Upper lobe of left lung (tissue), 6 donors: ENCODE measurements around the gene PGGHG. TPM values are rescaled to one million over a fixed set of nuclear protein-coding genes. Genes with fewer than 3 reads are reported as not detected.
"Not testable (repeated sequence)": the region's sequence is repeated elsewhere in the genome, so short reads cannot be mapped to it uniquely, and the experiment has no call there.

ENCODE experiments used
- ATAC-seq, 2 donors: fragments of 200-7000 bp; cut with Tn5 transposase; one replicate each; pipeline ENCODE4 v1.9.1; 2022; ENCODE audit warnings: mild to moderate bottlenecking in 2 of 2, moderate library complexity in 2 of 2; ENCODE audit not compliant: low FRiP score in 2 of 2
- DNase-seq, 2 donors: peaks; one replicate each; pipeline ENCODE4 v3.0.0-alpha.2; 2019 to 2020
- H3K27ac ChIP-seq, 4 donors: fragments of 200-600 bp; sonication (generic); one replicate each; pipeline ENCODE4 v1.5.1; 2016 to 2019
- H3K27me3 ChIP-seq, 4 donors: fragments of 200-600 bp; sonication (generic); one replicate each; pipeline ENCODE4 v1.5.1; 2017 to 2019
- H3K36me3 ChIP-seq, 4 donors: fragments of 200-600 bp; sonication (generic); one replicate each; pipeline ENCODE4 v1.5.1; 2016 to 2019
- H3K4me1 ChIP-seq, 4 donors: fragments of 200-600 bp; sonication (generic); one replicate each; pipeline ENCODE4 v1.5.1; 2018 to 2019
- H3K4me3 ChIP-seq, 4 donors: fragments of 200-600 bp; sonication (generic); one replicate each; pipeline ENCODE4 v1.5.1; 2017 to 2019; ENCODE audit warnings: mild to moderate bottlenecking in 2 of 4, moderate library complexity in 1 of 4
- H3K9me3 ChIP-seq, 4 donors: fragments of 200-600 bp; sonication (generic); one replicate each; pipeline ENCODE4 v1.5.1; 2018 to 2019
- EP300 ChIP-seq, 4 donors: sonication (generic); formaldehyde crosslinking; IDR thresholded peaks; one replicate each; pipeline ENCODE4 v1.5.1; 2017; ENCODE audit warnings: antibody characterized with exemption in 4 of 4, control low read depth in 2 of 4
- POLR2A ChIP-seq, 4 donors: fragments of 450-650 bp; IDR thresholded peaks; one replicate each; pipeline ENCODE4 v1.5.1; 2016 to 2017; ENCODE audit warnings: antibody characterized with exemption in 4 of 4, mild to moderate bottlenecking in 2 of 4
- POLR2AphosphoS5 ChIP-seq, 2 donors: sonication (generic); formaldehyde crosslinking; IDR thresholded peaks; one replicate each; pipeline ENCODE4 v1.5.1; 2017; ENCODE audit warnings: antibody characterized with exemption in 2 of 2
- whole genome bisulfite sequencing, 2 donors: methylation state at CpG; one replicate each; pipeline ENCODE4 v1.1.5; 2017 to 2018; 5-methylcytosine and 5-hydroxymethylcytosine counted together
- total RNA-seq, 6 donors: library from RNA; depleted of rRNA in 4 of 6; stranded (reverse); fragments of >200 nt in 4 of 6; gene quantifications; one replicate each; pipeline versions ENCODE4 v1.1.0 to v1.2.1, GENCODE V29; 2016 to 2021
- TF ChIP-seq, protein P1 (sequence below), 6 experiments: fragments of 450-650 bp in 4 of 6; fragments of 200-600 bp in 2 of 6; sonication (generic) in 2 of 6; IDR thresholded peaks; one replicate each; pipeline ENCODE4 v1.5.1; 2016 to 2019; ENCODE audit warnings: antibody characterized with exemption in 6 of 6
- donor health status: DM: no; HTN: no; CAD: no; lungs with moderate emphysema.
- donor health status: DM: no; HTN: yes; CAD: no; lungs with severe emphysema.

Gene PGGHG
- total RNA-seq, 6 donors from 2014 or later, result 34.1 to 535 (median 65.2) TPM

- H3K9me3 ChIP-seq, result no peaks in the 10 kb centered on the region
- no peak for ATAC-seq
- peaks cover 0 to 9% (median 0%) of the 10 kb centered on the region in 4 donors for H3K27me3 ChIP-seq
- no peak for DNase-seq
- peaks cover 42 to 61% (median 46%) of the 10 kb centered on the region in 4 donors for H3K4me1 ChIP-seq
- TF ChIP-seq EP300 (IDR thresholded peaks at IDR 0.05), result no peak
- no peak for TF ChIP-seq POLR2A (IDR thresholded peaks at IDR 0.05)
- TF ChIP-seq POLR2AphosphoS5 (IDR thresholded peaks at IDR 0.05), result no peak
- TF ChIP-seq, protein P1, sequence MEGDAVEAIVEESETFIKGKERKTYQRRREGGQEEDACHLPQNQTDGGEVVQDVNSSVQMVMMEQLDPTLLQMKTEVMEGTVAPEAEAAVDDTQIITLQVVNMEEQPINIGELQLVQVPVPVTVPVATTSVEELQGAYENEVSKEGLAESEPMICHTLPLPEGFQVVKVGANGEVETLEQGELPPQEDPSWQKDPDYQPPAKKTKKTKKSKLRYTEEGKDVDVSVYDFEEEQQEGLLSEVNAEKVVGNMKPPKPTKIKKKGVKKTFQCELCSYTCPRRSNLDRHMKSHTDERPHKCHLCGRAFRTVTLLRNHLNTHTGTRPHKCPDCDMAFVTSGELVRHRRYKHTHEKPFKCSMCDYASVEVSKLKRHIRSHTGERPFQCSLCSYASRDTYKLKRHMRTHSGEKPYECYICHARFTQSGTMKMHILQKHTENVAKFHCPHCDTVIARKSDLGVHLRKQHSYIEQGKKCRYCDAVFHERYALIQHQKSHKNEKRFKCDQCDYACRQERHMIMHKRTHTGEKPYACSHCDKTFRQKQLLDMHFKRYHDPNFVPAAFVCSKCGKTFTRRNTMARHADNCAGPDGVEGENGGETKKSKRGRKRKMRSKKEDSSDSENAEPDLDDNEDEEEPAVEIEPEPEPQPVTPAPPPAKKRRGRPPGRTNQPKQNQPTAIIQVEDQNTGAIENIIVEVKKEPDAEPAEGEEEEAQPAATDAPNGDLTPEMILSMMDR (IDR thresholded peaks at IDR 0.05), result no peak
- peaks cover 0 to 4% (median 0%) of the 10 kb centered on the region in 4 donors for H3K36me3 ChIP-seq
- H3K27ac ChIP-seq, result peak overlapping the region; percentile 61 to 97 (median 94)
- H3K4me3 ChIP-seq, result peak overlapping the region; percentile 42 to 67 (median 47)
- WGBS, 2 donors, result 62 to 85% methylated on average over 24 to 31 of the region's 32 CpGs
Observed at GRCh38 chr11:315516-315994, 26.6 kb downstream of the PGGHG start.

GRCh38 chr11:316031-316701, 27.2 kb downstream of the PGGHG start:
- Histone ChIP-seq H3K27ac (peak overlapping the region; percentile 61 to 97 (median 94)), H3K27me3 (peaks cover 0 to 9% (median 0%) of the 10 kb centered on the region in 4 donors)

GRCh38 chr11:316891-317301, 28.0 kb downstream of the PGGHG start:
- peak overlapping the region in 2 of 4 donors; percentile 50 to 67 for H3K4me3 ChIP-seq
- 79 to 82% methylated on average over 7 of the region's 7 CpGs for WGBS, 2 donors
- no peak for ATAC-seq
- no peaks in the 10 kb centered on the region for H3K9me3 ChIP-seq
- H3K27me3 ChIP-seq, result peaks cover 0 to 9% (median 0%) of the 10 kb centered on the region in 4 donors
- H3K27ac ChIP-seq, result peak overlapping the region; percentile 61 to 97 (median 94)
- H3K36me3 ChIP-seq, result peaks cover 0 to 4% (median 0%) of the 10 kb centered on the region in 4 donors
- no peak for DNase-seq
- H3K4me1 ChIP-seq, result peaks cover 39 to 62% (median 43%) of the 10 kb centered on the region in 4 donors
- TF ChIP-seq POLR2A (IDR thresholded peaks at IDR 0.05) (no peak), POLR2AphosphoS5 (IDR thresholded peaks at IDR 0.05) (no peak), EP300 (IDR thresholded peaks at IDR 0.05) (no peak)
- TF ChIP-seq, protein P1 (IDR thresholded peaks at IDR 0.05), result no peak

More at GRCh38 chr11:316031-316701, 27.2 kb downstream of the PGGHG start:
- peaks cover 42 to 65% (median 46%) of the 10 kb centered on the region in 4 donors for H3K4me1 ChIP-seq
- H3K36me3 ChIP-seq, result peaks cover 0 to 4% (median 0%) of the 10 kb centered on the region in 4 donors
- TF ChIP-seq POLR2AphosphoS5 (IDR thresholded peaks at IDR 0.05), result peak; percentile 26 to 39
- TF ChIP-seq POLR2A (IDR thresholded peaks at IDR 0.05), result peak in 2 of 4 donors; percentile 19 to 34
- TF ChIP-seq, protein P1 (IDR thresholded peaks at IDR 0.05), result peak in 1 of 6 experiments; percentile 31
- TF ChIP-seq EP300 (IDR thresholded peaks at IDR 0.05), result no peak
- WGBS, 2 donors, result 34 to 63% methylated on average over 23 to 48 of the region's 64 CpGs
- H3K4me3 ChIP-seq, result peak overlapping the region; percentile 42 to 67 (median 47)
- DNase-seq (peak in 1 of 2 donors; percentile 88), ATAC-seq (no peak)
- H3K9me3 ChIP-seq, result no peaks in the 10 kb centered on the region

- H3K27me3 ChIP-seq, H3K9me3 ChIP-seq, DNase-seq, H3K36me3 ChIP-seq: not testable (repeated sequence)
- Histone ChIP-seq H3K27ac (peak overlapping the region; percentile 61 to 97 (median 94)), H3K4me3 (peak overlapping the region in 3 of 4 donors; percentile 13 to 37 (median 24)), H3K4me1 (peaks cover 30 to 53% (median 35%) of the 10 kb centered on the region in 4 donors)
- peak in 1 of 2 donors; percentile 0 for ATAC-seq
- 52 to 72% methylated on average over 5 to 10 of the region's 30 CpGs for WGBS, 2 donors
Observed at GRCh38 chr11:317668-318404, 28.9 kb downstream of the PGGHG start.

GRCh38 chr11:318405-319120, 29.6 kb downstream of the PGGHG start:
- peak; percentile 73 to 89 for ATAC-seq
- H3K36me3 ChIP-seq, H3K9me3 ChIP-seq, H3K27me3 ChIP-seq: not testable (repeated sequence)
- peak in 1 of 2 donors; percentile 84 for DNase-seq
- no CpG with 5 or more reads among the region's 79 CpGs for WGBS, 2 donors
- Histone ChIP-seq H3K4me1 (peaks cover 23 to 45% (median 30%) of the 10 kb centered on the region in 4 donors), H3K27ac (peak overlapping the region; percentile 94 to 99 (median 97)), H3K4me3 (peak overlapping the region; percentile 59 to 76 (median 63))
